Transverse colon (tissue), 3 donors: ENCODE results near the gene CEP78.

ENCODE experiments used
- CTCF ChIP-seq, 5 experiments: fragments of 200-600 bp in 3 of 5; fragments of 450-650 bp in 2 of 5; sonication (generic) in 3 of 5; IDR thresholded peaks; 1 replicate in 2 of 5; 2 replicates in 3 of 5; pipeline ENCODE4 v1.5.1; 2016 to 2017; ENCODE audit warnings: antibody characterized with exemption in 5 of 5, inconsistent platforms in 3 of 5, mild to moderate bottlenecking in 2 of 5, moderate library complexity in 1 of 5
- EP300 ChIP-seq: sonication (generic); formaldehyde crosslinking; IDR thresholded peaks from one replicate; pipeline ENCODE4 v1.6.1; 2017; ENCODE audit warnings: antibody characterized with exemption, low read depth

GRCh38 chr9:78320030-78320693, 84.3 kb downstream of the CEP78 start:
- TF ChIP-seq EP300 = no peak
- TF ChIP-seq CTCF (IDR thresholded peaks at IDR 0.05) = no peak
